Psoas muscle (tissue), 8 donors: ENCODE measurements around the gene TMPRSS15. TPM values are rescaled to one million over a fixed set of nuclear protein-coding genes. Genes with fewer than 3 reads are reported as not detected.

Experiments
- ATAC-seq, 4 donors: fragments of 200-7000 bp; cut with Tn5 transposase; one replicate each; pipeline ENCODE4 v1.9.1; 2020; ENCODE audit warnings: moderate library complexity in 3 of 4, mild to moderate bottlenecking in 2 of 4
- DNase-seq, 2 donors: peaks; one replicate each; pipeline ENCODE4 v3.0.0-alpha.2; 2020
- H3K27ac ChIP-seq: fragments of 200-600 bp; one replicate; pipeline ENCODE4 v1.8.0; 2022
- H3K27me3 ChIP-seq, 3 donors: fragments of 200-600 bp in 1 of 3; one replicate each; pipeline versions ENCODE4 v1.6.1 to v1.8.0; 2013 to 2022; ENCODE audit warnings: low read length in 2 of 3, mild to moderate bottlenecking in 2 of 3, moderate library complexity in 1 of 3; ENCODE audit not compliant: insufficient read depth in 3 of 3
- H3K36me3 ChIP-seq, 2 donors: fragments of 200-600 bp in 1 of 2; one replicate each; pipeline versions ENCODE4 v1.6.1 to v1.8.0; 2013 to 2022; ENCODE audit warnings: low read depth in 1 of 2, mild to moderate bottlenecking in 1 of 2, moderate library complexity in 1 of 2; ENCODE audit not compliant: insufficient read depth in 1 of 2
- H3K4me1 ChIP-seq: fragments of 200-600 bp; one replicate; pipeline ENCODE4 v1.8.0; 2022
- H3K4me3 ChIP-seq: fragments of 200-600 bp; one replicate; pipeline ENCODE4 v1.8.0; 2022; ENCODE audit warnings: mild to moderate bottlenecking
- H3K9me3 ChIP-seq: fragments of 200-600 bp; one replicate; pipeline ENCODE4 v1.8.0; 2022
- WGBS, 3 donors: extraction: QIAGEN DNeasy Blood & Tissue Kit; methylation state at CpG; one replicate each; pipeline versions ENCODE4 v1.1.6 to v1.1.7; 2013; 5-methylcytosine and 5-hydroxymethylcytosine counted together
- intact Hi-C, 2 donors: fragments of 100-400 bp; cut with DNase I; formaldehyde crosslinking; loops; one replicate each; pipeline versions ENCODE4 v1.11.0 to v1.14.2; 2022
- polyA plus RNA-seq, 3 donors: library from polyadenylated mRNA; stranded (reverse); fragments of 200-250 nt; gene quantifications; one replicate each; pipeline ENCODE4 v1.2.3, GENCODE V29; 2013
- total RNA-seq, 4 donors: library from RNA; stranded (reverse); fragmentation: NEBNext Ultra II Directional in 2 of 4; extraction: Animal tissue kit (Norgen Biotek cat#: 25700) in 2 of 4; gene quantifications; one replicate each; pipeline versions ENCODE4 v1.2.1 to v1.2.4, GENCODE V29; 2021 to 2023
- TF ChIP-seq, protein P1 (sequence below): fragments of 200-600 bp; IDR thresholded peaks from one replicate; pipeline ENCODE4 v1.8.0; 2022; ENCODE audit warnings: antibody characterized with exemption
- donor health status: healthy with polysubstance abuse.
- donor health status: DM: no; HTN: no; CAD: no; lungs with moderate emphysema.
- donor health status: Bipolar disorder and iron deficiency.
- donor health status: healthy.
- donor health status: DM: yes; HTN: yes; CAD: no.
- donor health status: DM: no; HTN: no; CAD: no.
- donor health status: DM: no; HTN: no; CAD: no.
- donor health status: DM: yes; HTN: yes; CAD: no.

TMPRSS15 gene
- total and polyA plus RNA-seq, 7 donors, result 0.04 TPM; not detected in 6

DNA sequence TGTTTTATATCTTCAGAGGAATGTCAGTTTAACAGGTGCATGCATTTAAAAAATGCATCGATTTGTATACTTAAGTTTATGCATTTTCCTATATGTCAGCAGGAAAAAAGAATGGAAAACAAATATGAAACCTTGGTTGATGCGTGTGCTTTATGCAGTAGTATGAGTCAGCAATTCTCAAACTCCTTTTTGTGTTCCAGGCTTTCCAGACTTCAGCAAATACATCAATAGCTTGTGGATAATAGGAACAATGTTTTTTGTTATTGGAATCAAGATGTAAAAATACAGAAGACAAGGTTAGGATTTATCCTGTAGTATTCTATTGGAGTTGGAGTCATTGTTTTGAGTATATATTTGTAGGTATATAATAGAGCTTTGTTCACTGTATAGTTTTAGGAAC is 113.7 kb downstream of the TMPRSS15 start:
- no peak for DNase-seq
- H3K27ac ChIP-seq, result no peak overlapping the region
- TF ChIP-seq, protein P1, sequence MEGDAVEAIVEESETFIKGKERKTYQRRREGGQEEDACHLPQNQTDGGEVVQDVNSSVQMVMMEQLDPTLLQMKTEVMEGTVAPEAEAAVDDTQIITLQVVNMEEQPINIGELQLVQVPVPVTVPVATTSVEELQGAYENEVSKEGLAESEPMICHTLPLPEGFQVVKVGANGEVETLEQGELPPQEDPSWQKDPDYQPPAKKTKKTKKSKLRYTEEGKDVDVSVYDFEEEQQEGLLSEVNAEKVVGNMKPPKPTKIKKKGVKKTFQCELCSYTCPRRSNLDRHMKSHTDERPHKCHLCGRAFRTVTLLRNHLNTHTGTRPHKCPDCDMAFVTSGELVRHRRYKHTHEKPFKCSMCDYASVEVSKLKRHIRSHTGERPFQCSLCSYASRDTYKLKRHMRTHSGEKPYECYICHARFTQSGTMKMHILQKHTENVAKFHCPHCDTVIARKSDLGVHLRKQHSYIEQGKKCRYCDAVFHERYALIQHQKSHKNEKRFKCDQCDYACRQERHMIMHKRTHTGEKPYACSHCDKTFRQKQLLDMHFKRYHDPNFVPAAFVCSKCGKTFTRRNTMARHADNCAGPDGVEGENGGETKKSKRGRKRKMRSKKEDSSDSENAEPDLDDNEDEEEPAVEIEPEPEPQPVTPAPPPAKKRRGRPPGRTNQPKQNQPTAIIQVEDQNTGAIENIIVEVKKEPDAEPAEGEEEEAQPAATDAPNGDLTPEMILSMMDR, result no peak
- H3K4me1 ChIP-seq, result no peaks in the 10 kb centered on the region
- 70 to 78% (median 78%) methylated on average over 2 of the region's 2 CpGs for WGBS, 3 donors
- intact Hi-C loops, result no loop called here
- no peak overlapping the region for H3K4me3 ChIP-seq
- H3K36me3 ChIP-seq, result no peaks in the 10 kb centered on the region
- no peaks in the 10 kb centered on the region for H3K9me3 ChIP-seq
- no peak for ATAC-seq
- H3K27me3 ChIP-seq, result no peaks in the 10 kb centered on the region

DNA sequence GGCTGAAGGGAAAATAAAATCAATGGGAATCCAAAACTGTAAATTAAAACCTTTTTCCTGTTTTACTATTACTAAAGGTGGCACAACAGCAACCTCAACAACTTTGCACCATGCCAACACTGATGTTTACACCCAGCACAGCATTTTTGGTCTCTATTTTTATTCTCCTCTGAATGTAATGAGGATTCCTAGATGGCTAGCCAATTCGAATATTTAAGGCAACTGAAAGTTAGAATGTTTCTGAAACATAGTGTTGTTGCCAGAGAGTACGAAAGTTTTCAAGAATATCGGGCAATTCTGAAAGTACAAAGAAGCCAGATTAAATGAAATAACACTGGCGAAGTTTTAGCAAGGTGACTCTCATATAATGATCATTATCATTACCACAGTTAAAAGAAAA is 118.2 kb downstream of the TMPRSS15 start:
- intact Hi-C loops, result no loop called here
- H3K27ac ChIP-seq, result no peak overlapping the region
- no peaks in the 10 kb centered on the region for H3K4me1 ChIP-seq
- H3K27me3 ChIP-seq, result no peaks in the 10 kb centered on the region
- no peaks in the 10 kb centered on the region for H3K9me3 ChIP-seq
- WGBS, 3 donors, result 81 to 86% (median 83%) methylated on average over 4 of the region's 4 CpGs
- ATAC-seq (no peak), DNase-seq (no peak)
- H3K4me3 ChIP-seq, result no peak overlapping the region
- TF ChIP-seq, protein P1, result no peak
- H3K36me3 ChIP-seq, result no peaks in the 10 kb centered on the region

DNA sequence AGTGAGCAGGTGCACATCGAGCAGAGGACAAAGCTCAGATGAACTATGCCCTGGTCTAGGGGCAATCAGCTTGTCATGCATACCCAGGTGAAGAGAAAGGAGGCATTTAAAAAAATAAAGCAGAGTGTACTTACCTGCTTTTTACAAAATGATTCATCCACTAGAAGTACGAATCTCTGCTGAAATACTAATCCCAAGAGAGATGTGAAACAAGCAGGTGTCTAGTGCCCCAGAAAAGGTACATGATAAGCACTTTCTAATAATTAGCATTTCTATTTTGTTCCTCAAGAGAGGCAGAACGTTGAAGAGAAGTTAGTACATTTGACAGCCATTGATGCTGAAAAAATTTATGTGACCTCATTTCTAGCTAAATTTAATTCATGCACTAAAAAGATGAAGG is 127.8 kb downstream of the TMPRSS15 start:
- Histone ChIP-seq H3K9me3 (no peaks in the 10 kb centered on the region), H3K4me1 (no peaks in the 10 kb centered on the region), H3K27me3 (no peaks in the 10 kb centered on the region), H3K4me3 (no peak overlapping the region), H3K27ac (no peak overlapping the region), H3K36me3 (no peaks in the 10 kb centered on the region)
- intact Hi-C loops, result no loop called here
- DNase-seq (no peak), ATAC-seq (no peak)
- WGBS, 3 donors, result 46 to 60% (median 48%) methylated on average over 3 of the region's 3 CpGs
- TF ChIP-seq, protein P1, result no peak

DNA sequence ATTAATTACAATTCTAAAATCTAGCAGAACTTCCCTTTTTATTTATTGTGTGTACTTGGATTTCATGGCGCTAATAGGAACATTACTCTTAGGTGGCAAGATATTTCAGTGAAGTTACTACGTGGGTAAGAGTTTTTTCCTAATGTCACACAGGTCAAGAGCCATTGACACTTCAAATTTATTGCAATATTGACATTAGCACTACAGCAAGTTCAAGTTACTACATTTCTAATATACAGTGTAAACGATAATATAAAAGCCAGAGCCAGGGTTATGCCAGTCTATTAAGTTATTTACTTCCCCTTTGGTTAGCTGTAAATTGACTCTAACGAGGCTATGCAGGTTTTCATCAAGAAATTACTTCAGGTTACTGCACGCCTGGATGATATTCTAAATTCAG is 129.2 kb downstream of the TMPRSS15 start:
- WGBS, 3 donors, result 77 to 82% (median 80%) methylated on average over 5 of the region's 5 CpGs
- no peak for ATAC-seq
- TF ChIP-seq, protein P1, result no peak
- no peaks in the 10 kb centered on the region for H3K36me3 ChIP-seq
- H3K4me3 ChIP-seq, result no peak overlapping the region
- no peak overlapping the region for H3K27ac ChIP-seq
- intact Hi-C loops, result no loop called here
- no peaks in the 10 kb centered on the region for H3K4me1 ChIP-seq
- H3K27me3 ChIP-seq, result no peaks in the 10 kb centered on the region
- no peak for DNase-seq
- H3K9me3 ChIP-seq, result no peaks in the 10 kb centered on the region

DNA sequence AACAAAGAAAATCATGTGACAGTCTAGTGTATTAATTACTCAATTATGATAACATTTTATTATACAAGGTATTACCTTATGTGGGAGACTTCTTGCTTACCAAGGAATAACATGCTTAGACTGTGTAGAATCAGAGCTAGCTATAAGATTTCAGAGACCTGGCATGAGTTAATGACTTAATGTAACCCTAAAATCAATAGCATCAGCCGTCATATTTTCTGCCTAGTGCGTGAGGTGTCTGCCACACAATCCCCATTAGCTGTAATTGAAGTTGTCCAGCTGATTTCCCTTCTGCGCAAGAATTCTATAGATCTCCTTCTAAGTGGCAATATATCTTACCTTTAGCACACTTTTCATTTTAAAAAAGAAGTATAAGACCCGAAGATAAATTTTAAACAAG is 130.2 kb downstream of the TMPRSS15 start:
- 91 to 93% (median 92%) methylated on average over 4 of the region's 4 CpGs for WGBS, 3 donors
- Histone ChIP-seq H3K27ac (no peak overlapping the region), H3K9me3 (no peaks in the 10 kb centered on the region), H3K4me3 (no peak overlapping the region), H3K27me3 (no peaks in the 10 kb centered on the region), H3K36me3 (no peaks in the 10 kb centered on the region), H3K4me1 (no peaks in the 10 kb centered on the region)
- TF ChIP-seq, protein P1, result no peak
- DNase-seq (no peak), ATAC-seq (no peak)
- intact Hi-C loops, result no loop called here
